Fibroblast of lung (primary cell): Measurements from ENCODE around the gene CDCP2. TPM values are rescaled to one million over a fixed set of nuclear protein-coding genes. Genes with fewer than 3 reads are reported as not detected.

Experiments used
- DNase-seq, 2 donors: peaks; one replicate each; pipeline versions ENCODE4 v3.0.0 to v3.0.0-alpha.2; 2010; ENCODE audit warnings: low read depth in 2 of 2
- H2AFZ ChIP-seq: 2 replicates; pipeline ENCODE4 v1.5.1; 2012; ENCODE audit warnings: low read length, control low read depth, inconsistent platforms
- H3K27ac ChIP-seq: 2 replicates; pipeline ENCODE4 v1.5.1; 2011; ENCODE audit warnings: low read length, control low read depth; ENCODE audit not compliant: insufficient read depth
- H3K27me3 ChIP-seq: 2 replicates; pipeline ENCODE4 v1.5.1; 2011; ENCODE audit warnings: mild to moderate bottlenecking, low read length; ENCODE audit not compliant: control insufficient read depth, insufficient read depth
- H3K36me3 ChIP-seq: 2 replicates; pipeline ENCODE4 v1.5.1; 2011; ENCODE audit warnings: low read length; ENCODE audit not compliant: control insufficient read depth, insufficient read depth
- H3K4me1 ChIP-seq: 2 replicates; pipeline ENCODE4 v1.5.1; 2011; ENCODE audit warnings: low read length; ENCODE audit not compliant: control insufficient read depth, insufficient read depth; ENCODE audit errors: extremely low read depth
- H3K4me2 ChIP-seq: 2 replicates; pipeline ENCODE4 v1.5.1; 2011; ENCODE audit warnings: low read length, control low read depth; ENCODE audit not compliant: insufficient read depth; ENCODE audit errors: extremely low read depth
- H3K4me3 ChIP-seq, 4 experiments: fragments of 200-600 bp in 1 of 4; sonication (generic) in 1 of 4; replicated peaks in 1 of 4; 2 replicates each; pipeline ENCODE4 v1.5.1; 2011 to 2016; ENCODE audit warnings: low read length in 4 of 4, low read depth in 3 of 4, mild to moderate bottlenecking in 3 of 4, control low read depth in 2 of 4, inconsistent platforms in 1 of 4, mixed read lengths in 1 of 4; ENCODE audit not compliant: insufficient read depth in 1 of 4; ENCODE audit errors: control extremely low read depth in 1 of 4
- H3K79me2 ChIP-seq: 2 replicates; pipeline ENCODE4 v1.5.1; 2012; ENCODE audit warnings: mild to moderate bottlenecking, low read length, inconsistent platforms; ENCODE audit not compliant: control insufficient read depth, insufficient read depth
- H3K9ac ChIP-seq: 2 replicates; pipeline ENCODE4 v1.5.1; 2011; ENCODE audit warnings: mild to moderate bottlenecking, low read length, control low read depth; ENCODE audit not compliant: insufficient read depth
- H3K9me3 ChIP-seq: 2 replicates; pipeline ENCODE4 v1.5.1; 2012; ENCODE audit warnings: low read depth, low read length; ENCODE audit not compliant: control insufficient read depth, insufficient read depth
- H4K20me1 ChIP-seq: 2 replicates; pipeline ENCODE4 v1.5.1; 2011; ENCODE audit warnings: low read length; ENCODE audit not compliant: control insufficient read depth, insufficient read depth; ENCODE audit errors: extremely low read depth
- CTCF ChIP-seq, 2 donors: IDR thresholded peaks in 1 of 2; conservative IDR thresholded peaks in 1 of 2; 1 replicate in 1 of 2; 2 replicates in 1 of 2; pipeline ENCODE4 v1.5.1; 2011 to 2012; ENCODE audit warnings: low read length in 2 of 2, control low read depth in 1 of 2, inconsistent platforms in 1 of 2, low read depth in 1 of 2, mild to moderate bottlenecking in 1 of 2
- EZH2 ChIP-seq: IDR thresholded peaks from 2 replicates; pipeline ENCODE4 v1.5.1; 2012; ENCODE audit warnings: low read length, control low read depth, mild to moderate bottlenecking; ENCODE audit errors: missing control alignments
- polyA plus RNA-seq, 2 donors: library from polyadenylated mRNA; depleted of rRNA in 1 of 2; stranded (reverse) in 1 of 2; unstranded in 1 of 2; fragments of >200 nt; gene quantifications; 2 replicates each; pipeline ENCODE4 v1.2.1, GENCODE V29; 2011 to 2012; ENCODE audit warnings: missing spikeins in 1 of 2
- total RNA-seq: library from RNA; depleted of rRNA; stranded (reverse); fragments of >200 nt; gene quantifications from 2 replicates; pipeline ENCODE4 v1.2.1, GENCODE V29; 2014

CDCP2 gene
- total and polyA plus RNA-seq, 2 donors (not counting 1 experiment from before 2014, with no cell fraction given), result not detected

- peak in 1 of 2 donors; percentile 22 for DNase-seq
- Histone ChIP-seq H3K9ac (no peak overlapping the region), H3K27me3 (no peaks in the 10 kb centered on the region), H3K36me3 (no peaks in the 10 kb centered on the region), H3K9me3 (no peaks in the 10 kb centered on the region), H2AFZ (peak overlapping the region; percentile 12), H3K27ac (peak overlapping the region; percentile 41), H3K79me2 (no peaks in the 10 kb centered on the region), H3K4me3 (no peak overlapping the region), H3K4me2 (no peak overlapping the region), H3K4me1 (peaks cover 6% of the 10 kb centered on the region), H4K20me1 (no peaks in the 10 kb centered on the region)
- TF ChIP-seq CTCF (conservative IDR thresholded peaks at IDR 0.05 in 1 of 2, IDR thresholded peaks at IDR 0.05 in 1 of 2; ENCODE audit: low read depth in 1 of 2, low read length in 2 of 2), result no peak
- no peak for TF ChIP-seq EZH2
Measured at GRCh38 chr1:54172614-54173599, 20.1 kb upstream of the CDCP2 start.

- DNase-seq, result no peak
- no peaks in the 10 kb centered on the region for H4K20me1 ChIP-seq
- TF ChIP-seq EZH2, result no peak
- TF ChIP-seq CTCF (conservative IDR thresholded peaks at IDR 0.05 in 1 of 2, IDR thresholded peaks at IDR 0.05 in 1 of 2; ENCODE audit: low read depth in 1 of 2, low read length in 2 of 2), result no peak
- H3K27ac ChIP-seq, result no peak overlapping the region
- no peak overlapping the region for H3K9ac ChIP-seq
- H2AFZ ChIP-seq, result no peak overlapping the region
- H3K4me2 ChIP-seq, result no peak overlapping the region
- H3K4me3 ChIP-seq, result no peak overlapping the region
- H3K9me3 ChIP-seq, result no peaks in the 10 kb centered on the region
- peaks cover 8% of the 10 kb centered on the region for H3K4me1 ChIP-seq
- no peaks in the 10 kb centered on the region for H3K79me2 ChIP-seq
- no peaks in the 10 kb centered on the region for H3K36me3 ChIP-seq
- no peaks in the 10 kb centered on the region for H3K27me3 ChIP-seq
Measured at GRCh38 chr1:54171606-54172005, 18.8 kb upstream of the CDCP2 start.

- H2AFZ ChIP-seq, result no peak overlapping the region
- H3K9me3 ChIP-seq, result no peaks in the 10 kb centered on the region
- no peak overlapping the region for H3K4me3 ChIP-seq
- TF ChIP-seq EZH2 (no peak), CTCF (conservative IDR thresholded peaks at IDR 0.05 in 1 of 2, IDR thresholded peaks at IDR 0.05 in 1 of 2; ENCODE audit: low read depth in 1 of 2, low read length in 2 of 2) (no peak)
- DNase-seq, result no peak
- no peak overlapping the region for H3K27ac ChIP-seq
- no peaks in the 10 kb centered on the region for H3K27me3 ChIP-seq
- H3K79me2 ChIP-seq, result no peaks in the 10 kb centered on the region
- H3K9ac ChIP-seq, result no peak overlapping the region
- no peaks in the 10 kb centered on the region for H3K36me3 ChIP-seq
- H3K4me2 ChIP-seq, result no peak overlapping the region
- no peaks in the 10 kb centered on the region for H4K20me1 ChIP-seq
- H3K4me1 ChIP-seq, result peaks cover 8% of the 10 kb centered on the region
Measured at GRCh38 chr1:54171016-54171415, 18.2 kb upstream of the CDCP2 start.
